Measurements from ENCODE around the gene HACD2.

Gene HACD2

GRCh38 chr3:123597561-123597960 is 12.7 kb upstream of the HACD2 start:
- no peak overlapping the region for H2AFZ ChIP-seq (ENCODE audit: low read depth, low read length, severe bottlenecking)
- H3K27me3 ChIP-seq (ENCODE audit: low read length): no peaks in the 10 kb centered on the region
- no peak overlapping the region for H3K9ac ChIP-seq (ENCODE audit: low read length)
- no peak for TF ChIP-seq EZH2phosphoT487 (conservative IDR thresholded peaks at IDR 0.05; ENCODE audit: low read length)
- TF ChIP-seq CTCF (IDR thresholded peaks at IDR 0.05; ENCODE audit: insufficient read depth, low read length, poor library complexity, severe bottlenecking): no peak
- H3K36me3 ChIP-seq (ENCODE audit: low read length): 0 out of 2 replicates have a peak, but pooled peaks cover 5% of the 10 kb centered on the region
- no peaks in the 10 kb centered on the region for H3F3A ChIP-seq (ENCODE audit: insufficient read depth)
- no peaks in the 10 kb centered on the region for H3K9me3 ChIP-seq (ENCODE audit: insufficient read depth, low read length)
- no peaks in the 10 kb centered on the region for H3K79me2 ChIP-seq (ENCODE audit: insufficient read depth, low read length)
- no peak overlapping the region for H3K4me3 ChIP-seq (ENCODE audit: insufficient read depth, low read length, poor library complexity, severe bottlenecking)
- no peak overlapping the region for H3K27ac ChIP-seq (ENCODE audit: low read depth, low read length)
- H4K20me1 ChIP-seq (ENCODE audit: low read depth, low read length): no peaks in the 10 kb centered on the region
- no peaks in the 10 kb centered on the region for H3K9me2 ChIP-seq (replicated peaks; ENCODE audit: insufficient read depth, low read length)
- H3K4me2 ChIP-seq (ENCODE audit: low read depth, low read length, poor library complexity, severe bottlenecking): no peak overlapping the region

- Histone ChIP-seq H4K20me1 (ENCODE audit: low read depth, low read length) (no peaks in the 10 kb centered on the region), H3K36me3 (ENCODE audit: low read length) (0 out of 2 replicates have a peak, but pooled peaks cover 7% of the 10 kb centered on the region), H3K9me2 (replicated peaks; ENCODE audit: insufficient read depth, low read length) (no peaks in the 10 kb centered on the region), H3K4me3 (ENCODE audit: insufficient read depth, low read length, poor library complexity, severe bottlenecking) (no peak overlapping the region), H3K27me3 (ENCODE audit: low read length) (no peaks in the 10 kb centered on the region), H3K9me3 (ENCODE audit: insufficient read depth, low read length) (peaks cover 4% of the 10 kb centered on the region; the same call in 1 of the 2 replicates), H3F3A (ENCODE audit: insufficient read depth) (no peaks in the 10 kb centered on the region), H2AFZ (ENCODE audit: low read depth, low read length, severe bottlenecking) (no peak overlapping the region), H3K79me2 (ENCODE audit: insufficient read depth, low read length) (no peaks in the 10 kb centered on the region), H3K9ac (ENCODE audit: low read length) (no peak overlapping the region), H3K27ac (ENCODE audit: low read depth, low read length) (no peak overlapping the region), H3K4me2 (ENCODE audit: low read depth, low read length, poor library complexity, severe bottlenecking) (no peak overlapping the region)
- TF ChIP-seq CTCF (IDR thresholded peaks at IDR 0.05; ENCODE audit: insufficient read depth, low read length, poor library complexity, severe bottlenecking): no peak
- no peak for TF ChIP-seq EZH2phosphoT487 (conservative IDR thresholded peaks at IDR 0.05; ENCODE audit: low read length)
These were observed 10.7 kb upstream of the HACD2 start for GRCh38 chr3:123595396-123596180.

GRCh38 chr3:123593381-123593780 is 8.5 kb upstream of the HACD2 start:
- H2AFZ ChIP-seq (ENCODE audit: low read depth, low read length, severe bottlenecking): no peak overlapping the region
- H3K27ac ChIP-seq (ENCODE audit: low read depth, low read length): no peak overlapping the region
- H3K9ac ChIP-seq (ENCODE audit: low read length): no peak overlapping the region
- H3K9me2 ChIP-seq (replicated peaks; ENCODE audit: insufficient read depth, low read length): no peaks in the 10 kb centered on the region
- H3K4me2 ChIP-seq (ENCODE audit: low read depth, low read length, poor library complexity, severe bottlenecking): no peak overlapping the region
- 0 out of 2 replicates have a peak, but pooled peaks cover 12% of the 10 kb centered on the region for H3K36me3 ChIP-seq (ENCODE audit: low read length)
- no peaks in the 10 kb centered on the region for H4K20me1 ChIP-seq (ENCODE audit: low read depth, low read length)
- no peaks in the 10 kb centered on the region for H3K27me3 ChIP-seq (ENCODE audit: low read length)
- peaks cover 7% of the 10 kb centered on the region; the same call in 1 of the 2 replicates for H3K9me3 ChIP-seq (ENCODE audit: insufficient read depth, low read length)
- no peaks in the 10 kb centered on the region for H3K79me2 ChIP-seq (ENCODE audit: insufficient read depth, low read length)
- TF ChIP-seq EZH2phosphoT487 (conservative IDR thresholded peaks at IDR 0.05; ENCODE audit: low read length) (no peak), CTCF (IDR thresholded peaks at IDR 0.05; ENCODE audit: insufficient read depth, low read length, poor library complexity, severe bottlenecking) (no peak)
- no peak overlapping the region for H3K4me3 ChIP-seq (ENCODE audit: insufficient read depth, low read length, poor library complexity, severe bottlenecking)
- no peaks in the 10 kb centered on the region for H3F3A ChIP-seq (ENCODE audit: insufficient read depth)

Measured in SU-DHL-6 (cell line).